ENCODE results near the gene CCDC88C.

DNA sequence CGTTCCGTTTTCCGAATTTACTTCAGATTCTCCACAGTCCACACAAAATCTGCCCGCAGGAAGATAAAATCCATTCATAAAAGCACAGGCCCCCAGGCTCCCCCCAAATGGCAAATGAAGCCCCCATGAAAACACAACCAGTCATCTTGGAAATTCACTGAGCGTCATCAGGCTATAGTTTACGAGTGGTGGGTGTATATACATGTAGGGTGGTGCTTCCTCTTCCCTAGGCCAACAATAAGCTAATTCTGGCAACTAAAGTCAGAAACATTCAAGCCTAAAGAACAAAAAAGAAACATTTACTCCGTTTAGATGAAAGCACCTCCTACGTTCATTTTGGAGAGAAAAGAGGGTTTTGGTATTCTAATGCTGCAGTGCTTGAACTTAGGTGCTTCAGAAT is 179.0 kb downstream of the CCDC88C start:
- TF ChIP-seq POLR2A (IDR thresholded peaks at IDR 0.05; ENCODE audit: low read length) (no peak), GATA1 (IDR thresholded peaks at IDR 0.05; ENCODE audit: low read depth, low read length) (no peak)
